Smooth muscle cell (in vitro differentiated cells): ENCODE data around the gene BRD3OS. TPM values are rescaled to one million over a fixed set of nuclear protein-coding genes. Genes with fewer than 3 reads are reported as not detected.
A peak's percentile ranks its signal among the peaks of the same experiment; 100 is the strongest.

Experiments used
- DNase-seq: peaks from one replicate; lab custom pipeline; 2025; ENCODE audit not compliant: unreplicated experiment; lab: John Stamatoyannopoulos, UW
- H2AFZ ChIP-seq: fragments of 200-600 bp; sonication (generic); 2 replicates; pipeline ENCODE4 v1.6.0; 2016; ENCODE audit warnings: antibody characterized with exemption, low read depth, mild to moderate bottlenecking
- H3F3A ChIP-seq: fragments of 200-600 bp; sonication (generic); 2 replicates; pipeline ENCODE4 v1.6.0; 2017; ENCODE audit warnings: antibody characterized with exemption, low read depth
- H3K27ac ChIP-seq: fragments of 200-600 bp; sonication (generic); 2 replicates; pipeline ENCODE4 v1.5.1; 2016; ENCODE audit warnings: low read depth, mild to moderate bottlenecking
- H3K27me3 ChIP-seq: fragments of 200-600 bp; sonication (generic); 2 replicates; pipeline ENCODE4 v1.6.1; 2016; ENCODE audit warnings: low read depth, mild to moderate bottlenecking
- H3K36me3 ChIP-seq: fragments of 200-600 bp; sonication (generic); 2 replicates; pipeline ENCODE4 v1.5.1; 2016; ENCODE audit warnings: low read depth
- H3K4me1 ChIP-seq: fragments of 200-600 bp; sonication (generic); 2 replicates; pipeline ENCODE4 v1.5.1; 2016; ENCODE audit warnings: low read depth
- H3K4me2 ChIP-seq: fragments of 200-600 bp; sonication (generic); 2 replicates; pipeline ENCODE4 v1.6.0; 2016; ENCODE audit warnings: mild to moderate bottlenecking
- H3K4me3 ChIP-seq: fragments of 200-600 bp; sonication (generic); 2 replicates; pipeline ENCODE4 v1.5.1; 2016; ENCODE audit warnings: mild to moderate bottlenecking
- H3K79me2 ChIP-seq: fragments of 200-600 bp; sonication (generic); 2 replicates; pipeline ENCODE4 v1.6.0; 2016; ENCODE audit warnings: low read depth, mild to moderate bottlenecking
- H3K9ac ChIP-seq: fragments of 200-600 bp; sonication (generic); 2 replicates; pipeline ENCODE4 v1.6.0; 2016; ENCODE audit warnings: low read depth
- H3K9me3 ChIP-seq: fragments of 200-600 bp; sonication (generic); replicated peaks from 2 replicates; pipeline ENCODE4 v1.5.1; 2016; ENCODE audit warnings: low read depth
- H4K20me1 ChIP-seq: fragments of 200-600 bp; sonication (generic); 2 replicates; pipeline ENCODE4 v1.6.0; 2016; ENCODE audit warnings: low read depth
- WGBS: methylation state at CpG from one replicate; pipeline ENCODE4 v1.1.7; 2016; ENCODE audit warnings: low lambda C conversion rate; 5-methylcytosine and 5-hydroxymethylcytosine counted together
- polyA plus RNA-seq: library from polyadenylated mRNA; unstranded; fragments of >200 nt; fragmentation: Nextera tagmentation; extraction: Ambion mirVana; gene quantifications from 2 replicates; pipeline ENCODE4 v1.2.1, GENCODE V29; 2016
- total RNA-seq: library from RNA; depleted of rRNA; stranded (reverse); fragments of >200 nt; gene quantifications from 2 replicates; pipeline ENCODE4 v1.2.3, GENCODE V29; 2014
- TF ChIP-seq, protein P1 (sequence below): fragments of 200-600 bp; sonication (generic); IDR thresholded peaks from 2 replicates; pipeline ENCODE4 v1.5.1; 2017; ENCODE audit warnings: borderline replicate concordance, mild to moderate bottlenecking, antibody characterized with exemption; ENCODE audit not compliant: insufficient read depth, poor library complexity, severe bottlenecking

The BRD3OS gene, protein sequence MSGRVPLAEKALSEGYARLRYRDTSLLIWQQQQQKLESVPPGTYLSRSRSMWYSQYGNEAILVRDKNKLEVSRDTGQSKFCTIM
- total RNA-seq (10.9 and 16.1 TPM in 2 replicates), polyA plus RNA-seq (16.0 and 17.8 TPM in 2 replicates)

DNA sequence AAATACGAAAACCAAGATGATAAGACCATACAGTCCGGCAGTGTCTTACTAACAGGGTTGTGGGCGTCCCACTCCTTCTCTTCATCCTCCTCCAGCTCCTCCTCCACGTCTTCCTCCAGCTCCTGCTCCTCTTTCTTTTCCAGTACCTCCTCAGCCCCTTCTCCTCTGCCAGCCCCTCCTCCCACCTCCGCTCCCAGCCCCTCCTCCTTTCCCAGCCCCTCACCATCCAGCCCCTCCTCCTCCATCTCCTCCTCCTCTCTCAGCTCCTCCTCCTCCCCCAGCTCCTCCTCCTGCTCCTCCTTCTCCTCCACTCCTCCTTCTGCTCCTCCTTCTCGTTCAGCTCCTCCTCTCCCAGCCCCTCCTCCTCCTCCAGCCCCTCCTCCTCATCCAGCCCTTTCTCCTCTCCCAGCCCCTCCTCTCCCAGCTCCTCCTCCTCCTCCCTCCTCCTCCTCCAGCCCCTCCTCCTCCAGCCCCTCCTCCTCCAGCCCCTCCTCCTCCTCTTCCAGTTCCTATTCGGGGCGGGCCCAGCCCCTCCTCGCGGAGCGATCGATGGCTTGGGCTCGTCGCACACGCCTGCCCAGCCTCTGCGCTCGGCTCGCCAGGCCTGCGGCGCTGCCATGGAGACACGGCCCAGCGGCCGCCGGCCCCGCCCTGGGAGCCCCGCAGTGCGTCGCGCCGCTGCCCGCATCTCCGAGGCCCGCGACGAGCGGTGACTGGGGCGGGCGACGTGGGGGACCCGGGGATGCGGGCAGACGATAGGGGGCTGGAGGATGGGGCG, at the start of gene BRD3OS:
TSS of gene BRD3OS (plus strand) at position 654 of the 778 bp plus-strand sequence. CDS start 1,267 bp downstream, outside the sequence.
- TF ChIP-seq, protein P1, sequence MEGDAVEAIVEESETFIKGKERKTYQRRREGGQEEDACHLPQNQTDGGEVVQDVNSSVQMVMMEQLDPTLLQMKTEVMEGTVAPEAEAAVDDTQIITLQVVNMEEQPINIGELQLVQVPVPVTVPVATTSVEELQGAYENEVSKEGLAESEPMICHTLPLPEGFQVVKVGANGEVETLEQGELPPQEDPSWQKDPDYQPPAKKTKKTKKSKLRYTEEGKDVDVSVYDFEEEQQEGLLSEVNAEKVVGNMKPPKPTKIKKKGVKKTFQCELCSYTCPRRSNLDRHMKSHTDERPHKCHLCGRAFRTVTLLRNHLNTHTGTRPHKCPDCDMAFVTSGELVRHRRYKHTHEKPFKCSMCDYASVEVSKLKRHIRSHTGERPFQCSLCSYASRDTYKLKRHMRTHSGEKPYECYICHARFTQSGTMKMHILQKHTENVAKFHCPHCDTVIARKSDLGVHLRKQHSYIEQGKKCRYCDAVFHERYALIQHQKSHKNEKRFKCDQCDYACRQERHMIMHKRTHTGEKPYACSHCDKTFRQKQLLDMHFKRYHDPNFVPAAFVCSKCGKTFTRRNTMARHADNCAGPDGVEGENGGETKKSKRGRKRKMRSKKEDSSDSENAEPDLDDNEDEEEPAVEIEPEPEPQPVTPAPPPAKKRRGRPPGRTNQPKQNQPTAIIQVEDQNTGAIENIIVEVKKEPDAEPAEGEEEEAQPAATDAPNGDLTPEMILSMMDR = no peak
- WGBS = under 1% methylated on average over 19 of the region's 43 CpGs
- H3K27ac ChIP-seq = no peak within 1 kb of the TSS
- no peaks in the 10 kb centered on the region for H3K79me2 ChIP-seq
- no peaks in the 10 kb centered on the region for H3F3A ChIP-seq
- peak within 1 kb of the TSS; percentile 93 for H3K4me3 ChIP-seq
- H3K27me3 ChIP-seq = no peaks in the 10 kb centered on the region
- no peaks in the 10 kb centered on the region for H3K9me3 ChIP-seq
- no peaks in the 10 kb centered on the region for H4K20me1 ChIP-seq
- peak; percentile 96 for DNase-seq
- H3K4me2 ChIP-seq = peak within 1 kb of the TSS; percentile 98
- H3K36me3 ChIP-seq = no peaks in the 10 kb centered on the region
- H3K4me1 ChIP-seq = peaks cover 6% of the 10 kb centered on the region
- H2AFZ ChIP-seq = peak within 1 kb of the TSS; percentile 89
- peak within 1 kb of the TSS; percentile 75 for H3K9ac ChIP-seq

DNA sequence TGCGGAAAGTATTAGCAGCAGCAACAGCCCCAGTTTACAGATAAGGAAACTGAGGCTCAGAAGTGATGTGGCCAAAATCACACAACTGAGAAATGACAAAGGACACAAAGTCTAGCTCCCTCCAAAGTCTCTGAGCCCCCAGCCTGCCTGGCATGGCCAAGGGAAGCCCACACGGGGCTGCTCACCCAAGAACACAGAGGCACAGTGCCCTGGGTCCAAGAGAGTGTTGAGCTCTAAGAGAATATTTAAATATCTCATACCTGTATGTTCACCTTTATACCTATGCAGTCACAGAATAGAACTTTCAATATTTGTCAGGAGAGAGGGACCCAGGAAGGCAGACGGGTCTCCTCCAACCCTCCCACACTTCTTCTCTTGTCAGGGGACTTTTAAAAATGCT, 49.8 kb upstream of the BRD3OS start:
- H4K20me1 ChIP-seq = peaks cover 100% of the 10 kb centered on the region
- H3K9me3 ChIP-seq = no peaks in the 10 kb centered on the region
- H3K9ac ChIP-seq = no peak overlapping the region
- no peaks in the 10 kb centered on the region for H3K27me3 ChIP-seq
- no peak overlapping the region for H2AFZ ChIP-seq
- TF ChIP-seq, protein P1 = no peak
- H3K27ac ChIP-seq = no peak overlapping the region
- H3K4me2 ChIP-seq = no peak overlapping the region
- DNase-seq = no peak
- 94% methylated on average over 3 of the region's 3 CpGs for WGBS
- no peaks in the 10 kb centered on the region for H3F3A ChIP-seq
- H3K4me3 ChIP-seq = no peak overlapping the region
- H3K4me1 ChIP-seq = peaks cover 25% of the 10 kb centered on the region
- peaks cover 100% of the 10 kb centered on the region for H3K79me2 ChIP-seq
- H3K36me3 ChIP-seq = no peaks in the 10 kb centered on the region

DNA sequence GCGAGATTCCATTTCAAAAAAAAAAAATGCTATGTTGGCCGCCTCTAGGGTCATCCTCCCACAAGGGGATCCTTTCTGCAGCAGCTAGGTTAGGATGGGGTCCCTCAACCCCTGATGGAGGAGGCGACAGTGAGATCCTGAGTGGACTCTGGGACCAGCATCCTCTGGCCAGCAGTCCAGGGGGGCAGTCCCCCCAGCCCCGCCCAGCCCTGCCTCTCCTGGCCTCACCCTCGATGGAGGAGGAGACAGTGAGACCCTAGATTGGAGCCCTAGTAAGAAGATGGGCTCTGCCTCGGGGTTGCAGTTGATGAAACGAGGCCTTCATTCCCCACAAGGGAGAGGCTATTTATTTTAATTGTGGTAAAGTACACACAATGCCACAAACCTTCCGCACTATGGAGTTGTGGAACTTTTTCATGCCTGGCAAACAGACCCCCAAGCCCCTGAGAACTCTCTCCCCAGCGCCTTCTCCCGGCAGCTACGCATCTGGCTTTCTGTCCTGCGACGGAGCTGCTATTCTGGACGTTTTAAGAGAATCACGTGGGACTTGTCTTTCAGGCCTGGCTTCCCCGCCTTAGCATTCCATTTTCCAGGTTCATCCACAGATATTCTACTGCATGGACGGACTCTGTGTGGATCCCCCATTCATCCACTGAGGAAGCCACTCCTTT, 49.0 kb upstream of the BRD3OS start:
- Histone ChIP-seq H3K79me2 (peaks cover 100% of the 10 kb centered on the region), H3K4me1 (peaks cover 21% of the 10 kb centered on the region), H3K9me3 (no peaks in the 10 kb centered on the region), H3F3A (no peaks in the 10 kb centered on the region), H3K27me3 (no peaks in the 10 kb centered on the region), H3K4me3 (no peak overlapping the region), H3K4me2 (no peak overlapping the region), H3K27ac (no peak overlapping the region), H3K36me3 (no peaks in the 10 kb centered on the region), H4K20me1 (peaks cover 100% of the 10 kb centered on the region), H2AFZ (no peak overlapping the region), H3K9ac (no peak overlapping the region)
- WGBS = 86% methylated on average over 14 of the region's 17 CpGs
- no peak for DNase-seq
- TF ChIP-seq, protein P1 = no peak
